KMS-11 (cell line): Measurements from ENCODE around the gene RALGPS1.

Experiments
- H2AFZ ChIP-seq: fragments of 200-600 bp; sonication (generic); 2 replicates; pipeline ENCODE4 v1.6.1; 2016; ENCODE audit warnings: antibody characterized with exemption, mixed run types, low read depth
- H3K27ac ChIP-seq: fragments of 200-600 bp; sonication (generic); 2 replicates; pipeline ENCODE4 v1.6.1; 2016; ENCODE audit warnings: mild to moderate bottlenecking, mixed run types
- H3K27me3 ChIP-seq: fragments of 200-600 bp; sonication (generic); 2 replicates; pipeline ENCODE4 v1.6.1; 2017; ENCODE audit warnings: mild to moderate bottlenecking, low read depth, mixed run types, moderate library complexity; ENCODE audit not compliant: insufficient read depth
- H3K36me3 ChIP-seq: fragments of 200-600 bp; sonication (generic); 2 replicates; pipeline ENCODE4 v1.6.1; 2017; ENCODE audit warnings: mild to moderate bottlenecking, mixed run types; ENCODE audit not compliant: insufficient read depth
- H3K4me1 ChIP-seq: fragments of 200-600 bp; sonication (generic); 2 replicates; pipeline ENCODE4 v1.6.1; 2016; ENCODE audit warnings: mild to moderate bottlenecking, low read depth, mixed run types; ENCODE audit not compliant: poor library complexity, severe bottlenecking
- H3K4me2 ChIP-seq: fragments of 200-600 bp; sonication (generic); 2 replicates; pipeline ENCODE4 v1.7.0; 2016; ENCODE audit warnings: mild to moderate bottlenecking, mixed run types
- H3K4me3 ChIP-seq: fragments of 200-600 bp; sonication (generic); IDR thresholded peaks from 2 replicates; pipeline ENCODE4 v1.6.1; 2017; ENCODE audit warnings: low read depth, low read length, mixed read lengths; ENCODE audit not compliant: insufficient read depth
- H3K79me2 ChIP-seq: fragments of 200-600 bp; sonication (generic); 2 replicates; pipeline ENCODE4 v1.6.1; 2016; ENCODE audit warnings: low read depth, mixed run types; ENCODE audit not compliant: insufficient read depth
- H3K9ac ChIP-seq: fragments of 200-600 bp; sonication (generic); 2 replicates; pipeline ENCODE4 v1.6.1; 2016; ENCODE audit warnings: mild to moderate bottlenecking, mixed run types
- H4K20me1 ChIP-seq: fragments of 200-600 bp; sonication (generic); 2 replicates; pipeline ENCODE4 v1.6.1; 2016; ENCODE audit warnings: mild to moderate bottlenecking, mixed run types; ENCODE audit not compliant: insufficient read depth
- CTCF ChIP-seq: fragments of 200-600 bp; sonication (generic); conservative IDR thresholded peaks from 2 replicates; pipeline ENCODE4 v1.6.1; 2017; ENCODE audit warnings: low read depth, mild to moderate bottlenecking, antibody characterized with exemption, low read length, moderate library complexity, mixed read lengths

Gene RALGPS1

GRCh38 chr9:127119320-127119709 is 204.7 kb downstream of the RALGPS1 start:
- Histone ChIP-seq H3K9ac (no peak overlapping the region), H2AFZ (no peak overlapping the region), H4K20me1 (no peaks in the 10 kb centered on the region), H3K4me1 (no peaks in the 10 kb centered on the region), H3K79me2 (no peaks in the 10 kb centered on the region), H3K4me3 (no peak overlapping the region), H3K27me3 (no peaks in the 10 kb centered on the region), H3K27ac (no peak overlapping the region), H3K4me2 (no peak overlapping the region), H3K36me3 (no peaks in the 10 kb centered on the region)
- TF ChIP-seq CTCF = no peak

GRCh38 chr9:127121628-127122175 is 207.1 kb downstream of the RALGPS1 start:
- Histone ChIP-seq H3K79me2 (no peaks in the 10 kb centered on the region), H3K36me3 (no peaks in the 10 kb centered on the region), H3K4me1 (no peaks in the 10 kb centered on the region), H3K9ac (no peak overlapping the region), H3K27me3 (no peaks in the 10 kb centered on the region), H4K20me1 (no peaks in the 10 kb centered on the region), H3K4me2 (no peak overlapping the region), H3K4me3 (no peak overlapping the region), H2AFZ (no peak overlapping the region), H3K27ac (no peak overlapping the region)
- TF ChIP-seq CTCF = no peak

GRCh38 chr9:127122176-127123063 is 207.8 kb downstream of the RALGPS1 start, which contains the start of gene ANGPTL2:
Gene ANGPTL2, minus strand, starts transcription at chr9:127122635. Its CDS starts 13,904 bp downstream, at chr9:127108731.
- no peak for TF ChIP-seq CTCF

GRCh38 chr9:127123064-127123890 is 208.7 kb downstream of the RALGPS1 start:
- Histone ChIP-seq H3K27me3 (no peaks in the 10 kb centered on the region), H3K4me3 (no peak overlapping the region), H3K4me2 (no peak overlapping the region), H3K9ac (no peak overlapping the region), H3K4me1 (no peaks in the 10 kb centered on the region), H2AFZ (no peak overlapping the region), H3K79me2 (no peaks in the 10 kb centered on the region), H4K20me1 (no peaks in the 10 kb centered on the region), H3K36me3 (no peaks in the 10 kb centered on the region), H3K27ac (no peak overlapping the region)
- TF ChIP-seq CTCF = no peak

More at GRCh38 chr9:127122176-127123063, 207.8 kb downstream of the RALGPS1 start, which contains the start of gene ANGPTL2:
- H3K4me2 ChIP-seq = no peak within 1 kb of the TSS
- H3K27me3 ChIP-seq = no peaks in the 10 kb centered on the region
- H4K20me1 ChIP-seq = no peaks in the 10 kb centered on the region
- no peaks in the 10 kb centered on the region for H3K4me1 ChIP-seq
- no peak within 1 kb of the TSS for H3K27ac ChIP-seq
- no peaks in the 10 kb centered on the region for H3K79me2 ChIP-seq
- no peak within 1 kb of the TSS for H2AFZ ChIP-seq
- H3K4me3 ChIP-seq = no peak within 1 kb of the TSS
- no peaks in the 10 kb centered on the region for H3K36me3 ChIP-seq
- no peak within 1 kb of the TSS for H3K9ac ChIP-seq
